GM21447 (cell line): ENCODE data around the gene TRAPPC2.
A peak's percentile ranks its signal among the peaks of the same experiment; 100 is the strongest.
"Not testable (repeated sequence)": the region's sequence is repeated elsewhere in the genome, so short reads cannot be mapped to it uniquely, and the experiment has no call there.

Experiments used
- ATAC-seq: cut with Tn5 transposase; IDR thresholded peaks from one replicate; pipeline ENCODE4 v1.9.1; 2021; ENCODE audit not compliant: unreplicated experiment

TRAPPC2 gene

GRCh38 chrX:13748486-13748885 is 14.1 kb upstream of the TRAPPC2 start:
- ATAC-seq = no peak

GRCh38 chrX:13747836-13748235 is 13.4 kb upstream of the TRAPPC2 start:
- no peak for ATAC-seq

GRCh38 chrX:13742397-13743176 is 8.2 kb upstream of the TRAPPC2 start:
- ATAC-seq = peak; percentile 91

- no peak for ATAC-seq
Observed at GRCh38 chrX:13741695-13742094, 7.3 kb upstream of the TRAPPC2 start.

- no peak for ATAC-seq
Observed at GRCh38 chrX:13733506-13733905, 914 bp downstream of the TRAPPC2 start.

- no peak for ATAC-seq
Observed at GRCh38 chrX:13732246-13733067, 2.0 kb downstream of the TRAPPC2 start.

GRCh38 chrX:13730523-13730922 is 3.9 kb downstream of the TRAPPC2 start:
- not testable (repeated sequence) for ATAC-seq

GRCh38 chrX:13726583-13726982 is 7.8 kb downstream of the TRAPPC2 start:
- ATAC-seq = not testable (repeated sequence)

- not testable (repeated sequence) for ATAC-seq
Observed at GRCh38 chrX:13724878-13725277, 9.5 kb downstream of the TRAPPC2 start.

GRCh38 chrX:13721819-13722519 is 12.5 kb downstream of the TRAPPC2 start:
- no peak for ATAC-seq

GRCh38 chrX:13721371-13721770 is 13.0 kb downstream of the TRAPPC2 start:
- ATAC-seq = no peak

GRCh38 chrX:13719192-13719856 is 15.1 kb downstream of the TRAPPC2 start:
- ATAC-seq = no peak

GRCh38 chrX:13717700-13718472 is 16.5 kb downstream of the TRAPPC2 start:
- no peak for ATAC-seq

GRCh38 chrX:13716905-13717304 is 17.5 kb downstream of the TRAPPC2 start:
- ATAC-seq = no peak

- no peak for ATAC-seq
Observed at GRCh38 chrX:13716455-13716854, 18.0 kb downstream of the TRAPPC2 start.

- no peak for ATAC-seq
Observed at GRCh38 chrX:13711141-13711540, 23.3 kb downstream of the TRAPPC2 start.

- ATAC-seq = no peak
Observed at GRCh38 chrX:13703589-13703988, 30.8 kb downstream of the TRAPPC2 start.

- no peak for ATAC-seq
Observed at GRCh38 chrX:13703135-13703534, 31.3 kb downstream of the TRAPPC2 start.

- ATAC-seq = no peak
Observed at GRCh38 chrX:13702111-13702789, 32.2 kb downstream of the TRAPPC2 start.

GRCh38 chrX:13700380-13700779 is 34.0 kb downstream of the TRAPPC2 start:
- no peak for ATAC-seq
